ENCODE measurements around the gene HEG1.

Gene HEG1

DNA sequence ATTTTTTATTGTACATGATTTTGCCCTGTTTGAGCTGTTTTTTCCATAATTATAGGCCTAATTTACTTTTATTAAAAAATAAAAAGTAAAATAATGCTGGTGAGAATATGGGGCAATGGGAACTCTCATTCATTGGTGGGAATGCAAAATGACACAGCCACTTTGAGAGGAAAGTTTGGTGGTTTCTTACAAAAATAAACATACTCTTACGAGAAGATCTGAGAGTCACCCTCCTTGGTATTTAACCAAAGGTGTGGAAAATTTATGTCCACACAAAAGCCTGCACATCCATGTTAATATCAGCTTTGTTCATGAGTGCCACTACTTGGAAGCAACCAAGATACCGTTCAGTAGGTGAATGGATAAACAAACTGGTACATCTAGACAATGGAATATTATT is 131.1 kb downstream of the HEG1 start:
- H3K4me3 ChIP-seq (ENCODE audit: low read length): no peak overlapping the region
- no peak for TF ChIP-seq CTCF (IDR thresholded peaks at IDR 0.05; ENCODE audit: insufficient read depth, low read depth, low read length, missing control alignments)
- DNase-seq (ENCODE audit: low read depth): no peak

DNA sequence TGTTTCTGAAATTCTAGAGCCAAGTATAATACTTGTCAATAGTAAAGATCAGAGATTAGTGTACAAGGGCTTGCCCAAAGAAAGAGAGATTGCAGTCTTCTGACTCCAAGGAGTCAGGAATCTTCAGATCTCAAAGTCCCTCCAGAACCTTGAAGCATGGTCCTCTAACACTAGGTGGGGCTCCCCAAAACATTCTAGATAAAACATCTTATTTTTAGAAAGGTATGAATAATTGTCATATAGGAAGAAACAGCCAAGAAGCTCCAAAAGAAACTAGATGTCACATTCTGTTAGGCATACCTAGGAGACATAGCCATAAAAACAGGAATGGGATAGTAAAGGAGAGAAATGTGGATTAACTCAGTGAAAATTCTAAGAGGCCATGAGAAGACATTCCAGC is 132.0 kb downstream of the HEG1 start:
- TF ChIP-seq CTCF (IDR thresholded peaks at IDR 0.05; ENCODE audit: insufficient read depth, low read depth, low read length, missing control alignments): peak; percentile 12
- DNase-seq (ENCODE audit: low read depth): peak; percentile 8
- H3K4me3 ChIP-seq (ENCODE audit: low read length): no peak overlapping the region

DNA sequence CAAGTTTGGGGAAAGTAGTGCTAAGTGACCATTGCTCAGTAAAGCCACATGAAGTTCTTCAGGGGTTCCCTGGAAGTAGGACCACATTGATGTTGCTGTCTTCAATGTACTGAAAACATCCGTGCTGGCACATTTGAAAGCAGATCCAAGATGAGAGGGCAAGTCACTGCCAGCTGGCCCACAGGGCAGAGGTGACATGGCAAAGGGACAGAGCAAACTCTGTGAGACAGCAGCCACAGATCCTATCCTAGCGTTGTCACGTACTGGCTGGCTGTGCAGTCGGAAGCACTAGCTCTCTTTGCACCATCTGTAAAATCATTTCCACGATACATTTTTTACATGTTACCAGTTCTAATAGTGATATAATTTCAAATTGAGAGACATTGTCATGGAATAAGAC is 135.1 kb downstream of the HEG1 start:
- no peak overlapping the region for H3K4me3 ChIP-seq (ENCODE audit: low read length)
- TF ChIP-seq CTCF (IDR thresholded peaks at IDR 0.05; ENCODE audit: insufficient read depth, low read depth, low read length, missing control alignments): no peak
- no peak for DNase-seq (ENCODE audit: low read depth)

- no peak for TF ChIP-seq CTCF (IDR thresholded peaks at IDR 0.05; ENCODE audit: insufficient read depth, low read depth, low read length, missing control alignments)
- no peak for DNase-seq (ENCODE audit: low read depth)
- no peak overlapping the region for H3K4me3 ChIP-seq (ENCODE audit: low read length)
Measured at GRCh38 chr3:124919756-124920155, 136.0 kb downstream of the HEG1 start.

DNA sequence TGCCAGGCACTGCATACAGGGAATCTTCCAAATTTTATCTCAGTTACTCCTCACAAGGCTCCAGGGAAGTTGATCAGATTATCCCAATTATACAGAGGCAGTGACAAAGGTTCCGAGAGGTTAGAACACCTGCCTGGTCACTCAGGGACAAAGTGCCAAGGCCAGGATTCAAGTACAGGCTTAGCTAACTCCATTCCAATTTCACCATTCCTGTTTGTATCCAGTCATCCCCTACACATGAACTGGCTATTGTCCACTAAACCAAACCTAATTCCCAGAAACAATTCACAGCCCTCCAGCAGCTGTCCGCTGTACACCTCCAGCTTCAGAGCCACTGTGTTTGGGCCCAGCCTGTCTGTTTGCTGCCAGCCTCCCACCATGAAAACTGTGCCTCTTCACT is 137.3 kb downstream of the HEG1 start:
- TF ChIP-seq CTCF (IDR thresholded peaks at IDR 0.05; ENCODE audit: insufficient read depth, low read depth, low read length, missing control alignments): no peak
- no peak for DNase-seq (ENCODE audit: low read depth)

DNA sequence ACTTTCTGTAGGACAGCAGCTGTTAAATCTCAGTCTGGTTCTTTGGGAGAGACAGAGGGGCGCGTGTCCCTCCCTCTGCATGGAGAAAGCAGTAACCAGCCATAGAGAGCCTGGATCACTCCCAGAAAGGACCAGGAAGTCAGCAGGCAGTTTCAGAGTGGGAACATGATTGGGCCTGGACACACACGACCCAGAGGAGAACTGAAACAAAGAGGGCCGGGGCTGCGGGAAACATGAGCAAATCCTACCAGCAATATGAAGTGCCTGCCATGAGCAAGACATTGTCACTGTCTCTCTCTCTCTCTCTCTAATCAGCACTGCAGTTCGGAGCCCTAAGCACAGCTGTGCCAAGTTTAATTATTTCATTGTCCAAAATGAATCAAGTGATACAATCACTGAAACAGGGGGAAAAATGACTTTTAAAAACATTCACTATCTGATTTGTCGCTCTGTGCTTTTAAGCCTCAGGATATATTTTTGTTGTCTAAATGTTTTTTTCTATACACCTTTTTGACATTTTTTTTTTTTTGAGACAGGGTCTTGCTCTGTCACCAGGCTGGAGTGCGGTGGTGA is 138.9 kb downstream of the HEG1 start:
- no peak overlapping the region for H3K4me3 ChIP-seq (ENCODE audit: low read length)
- TF ChIP-seq CTCF (IDR thresholded peaks at IDR 0.05; ENCODE audit: insufficient read depth, low read depth, low read length, missing control alignments): no peak
- peak; percentile 6 for DNase-seq (ENCODE audit: low read depth)

More for the DNA sequence above, 137.3 kb downstream of the HEG1 start:
- H3K4me3 ChIP-seq (ENCODE audit: low read length): no peak overlapping the region

All from epithelial cell of esophagus (primary cell).